Islet of Langerhans (tissue), 1 donor: Measurements from ENCODE around the gene CALD1.

Experiments used
- FAIRE-seq: peaks from one replicate; lab custom pipeline; 2011; peaks lifted over from hg19 to GRCh38; lab: Jason Lieb, UNC

Gene CALD1, protein sequence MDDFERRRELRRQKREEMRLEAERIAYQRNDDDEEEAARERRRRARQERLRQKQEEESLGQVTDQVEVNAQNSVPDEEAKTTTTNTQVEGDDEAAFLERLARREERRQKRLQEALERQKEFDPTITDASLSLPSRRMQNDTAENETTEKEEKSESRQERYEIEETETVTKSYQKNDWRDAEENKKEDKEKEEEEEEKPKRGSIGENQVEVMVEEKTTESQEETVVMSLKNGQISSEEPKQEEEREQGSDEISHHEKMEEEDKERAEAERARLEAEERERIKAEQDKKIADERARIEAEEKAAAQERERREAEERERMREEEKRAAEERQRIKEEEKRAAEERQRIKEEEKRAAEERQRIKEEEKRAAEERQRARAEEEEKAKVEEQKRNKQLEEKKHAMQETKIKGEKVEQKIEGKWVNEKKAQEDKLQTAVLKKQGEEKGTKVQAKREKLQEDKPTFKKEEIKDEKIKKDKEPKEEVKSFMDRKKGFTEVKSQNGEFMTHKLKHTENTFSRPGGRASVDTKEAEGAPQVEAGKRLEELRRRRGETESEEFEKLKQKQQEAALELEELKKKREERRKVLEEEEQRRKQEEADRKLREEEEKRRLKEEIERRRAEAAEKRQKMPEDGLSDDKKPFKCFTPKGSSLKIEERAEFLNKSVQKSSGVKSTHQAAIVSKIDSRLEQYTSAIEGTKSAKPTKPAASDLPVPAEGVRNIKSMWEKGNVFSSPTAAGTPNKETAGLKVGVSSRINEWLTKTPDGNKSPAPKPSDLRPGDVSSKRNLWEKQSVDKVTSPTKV

DNA sequence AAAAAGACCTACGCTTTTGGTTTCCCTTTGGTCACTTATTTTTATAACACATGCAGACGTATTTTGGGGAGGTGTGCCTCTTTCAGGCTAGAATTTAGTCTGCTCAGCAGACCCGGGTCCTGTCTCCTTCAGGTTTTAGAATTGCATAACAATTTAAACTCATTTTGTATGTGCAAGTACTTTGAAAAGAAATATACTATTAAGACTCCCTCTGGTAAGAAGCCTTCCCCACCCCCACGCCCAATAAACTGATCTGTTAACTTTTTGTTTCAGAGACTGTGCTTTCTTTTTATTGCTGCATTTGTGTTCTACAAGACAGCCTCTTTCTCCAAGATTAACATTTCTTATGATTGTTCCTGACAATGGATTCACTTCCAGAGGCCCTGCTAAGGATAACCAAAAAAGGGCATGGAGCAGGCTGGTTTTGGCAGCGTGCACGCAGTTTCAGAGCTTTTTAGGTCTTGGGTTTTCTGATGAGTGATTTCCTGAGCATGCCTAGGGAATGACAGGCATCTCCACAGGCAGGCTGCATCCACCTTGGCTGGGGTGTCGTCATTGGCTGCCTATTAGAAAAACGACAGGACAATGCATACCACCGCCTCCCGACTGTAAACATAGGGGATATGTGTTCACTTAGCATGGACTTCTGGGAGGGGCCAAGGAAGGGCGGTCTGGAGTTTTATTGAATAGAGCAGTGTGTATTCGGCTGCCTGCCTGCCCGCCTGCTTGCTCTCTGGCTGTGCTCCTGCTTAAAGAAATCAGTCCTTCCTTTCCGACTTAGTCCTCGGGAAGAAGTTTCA lies at the start of gene CALD1:
CALD1 (plus strand) TSS at position 694 of the 800 bp plus-strand sequence. CDS start 88,100 bp downstream, outside the sequence.
- FAIRE-seq = no peak

DNA sequence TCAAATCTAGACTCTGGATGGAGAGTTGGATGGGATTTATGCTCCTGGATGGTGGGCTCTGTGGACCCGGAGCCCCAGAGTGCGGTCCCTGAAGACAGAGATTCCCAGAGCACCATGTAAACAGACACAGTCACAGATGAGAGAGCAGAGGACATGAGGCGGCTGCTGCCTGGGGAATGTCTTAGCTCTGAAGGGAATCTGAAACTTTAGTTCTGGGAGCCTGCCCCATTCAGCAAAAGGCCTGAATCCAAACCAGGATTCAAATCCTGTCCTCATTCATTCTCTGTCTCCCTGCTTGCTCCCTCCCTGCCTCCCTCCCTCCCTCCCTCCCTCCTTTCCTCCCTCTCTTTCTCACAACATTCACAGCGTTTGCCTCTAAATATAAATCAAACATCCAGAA lies 49.5 kb upstream of the CALD1 start:
- FAIRE-seq = no peak

DNA sequence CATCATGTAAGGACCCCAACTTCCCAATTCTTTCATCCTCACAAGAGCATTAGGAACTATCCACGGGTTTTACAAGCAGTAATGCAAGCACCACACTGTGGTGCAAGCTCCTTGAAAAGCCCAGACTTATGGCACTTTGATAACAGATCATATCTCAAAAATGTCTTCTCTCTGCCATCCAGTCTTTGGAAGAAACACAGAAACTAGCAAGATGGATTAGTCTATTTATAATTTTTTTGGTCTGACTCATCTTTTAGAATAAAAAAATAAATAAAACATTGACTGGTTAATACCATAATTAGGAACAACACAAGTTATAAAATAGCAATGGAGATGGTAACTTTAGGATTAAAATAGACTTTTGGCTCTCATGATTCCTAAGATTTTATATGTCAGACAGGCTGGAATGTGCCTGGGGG lies 49.0 kb upstream of the CALD1 start:
- FAIRE-seq = no peak

DNA sequence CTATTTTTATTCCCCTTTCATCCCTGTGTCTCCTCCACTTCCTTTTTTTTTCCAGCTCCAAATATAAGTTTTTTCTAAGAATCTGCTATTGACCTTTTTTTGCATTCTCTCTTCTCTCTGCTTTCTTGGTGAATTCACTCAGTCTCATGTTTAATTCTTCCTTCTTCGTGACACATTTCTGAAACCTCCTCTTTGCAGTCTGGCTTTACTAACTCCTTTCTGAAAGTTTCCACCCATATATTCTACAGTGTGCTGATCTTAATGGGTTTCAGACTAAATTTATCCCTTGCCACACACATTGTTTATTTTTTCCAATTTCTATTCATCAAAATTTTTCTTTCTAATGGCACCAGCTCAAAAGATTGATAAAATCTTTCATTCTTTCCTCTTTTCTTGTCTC lies 47.8 kb upstream of the CALD1 start:
- no peak for FAIRE-seq

DNA sequence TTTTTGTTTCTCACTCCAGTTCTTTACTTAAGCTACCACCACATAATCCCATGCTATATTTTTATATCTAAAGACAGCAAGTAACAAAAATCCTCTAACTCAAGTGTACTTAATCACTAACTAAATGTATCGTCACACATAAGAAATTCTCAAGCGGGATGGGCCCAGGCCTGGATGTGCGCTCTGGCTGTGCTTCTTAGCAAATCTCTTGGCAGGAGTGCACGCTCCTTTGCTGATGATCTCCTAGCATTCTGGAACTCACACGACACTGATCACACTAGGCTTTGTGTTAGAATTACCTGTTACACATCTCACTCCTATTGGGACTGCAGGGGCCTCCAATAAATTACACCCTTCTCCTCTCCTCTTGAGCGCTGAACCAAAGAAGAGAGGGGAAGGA lies 46.7 kb upstream of the CALD1 start:
- FAIRE-seq = no peak

DNA sequence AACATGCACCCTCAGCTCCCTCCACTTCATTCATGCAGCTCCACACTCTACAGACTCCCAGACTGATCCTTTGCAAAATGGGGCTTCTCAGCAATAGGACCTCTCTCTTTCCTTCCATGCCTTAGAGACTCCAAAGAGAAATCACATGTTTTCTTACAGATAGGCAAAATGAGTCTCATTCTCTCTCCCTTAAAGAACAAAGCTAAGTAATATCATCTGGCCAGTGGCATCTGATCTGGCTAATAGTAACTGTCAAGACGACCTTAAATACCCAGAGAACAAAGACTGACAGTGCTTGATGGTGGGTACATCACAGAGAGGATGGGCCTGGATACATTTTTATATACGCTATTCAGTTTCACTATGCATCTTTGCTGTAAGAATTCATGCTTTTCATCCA lies 43.1 kb upstream of the CALD1 start:
- no peak for FAIRE-seq

DNA sequence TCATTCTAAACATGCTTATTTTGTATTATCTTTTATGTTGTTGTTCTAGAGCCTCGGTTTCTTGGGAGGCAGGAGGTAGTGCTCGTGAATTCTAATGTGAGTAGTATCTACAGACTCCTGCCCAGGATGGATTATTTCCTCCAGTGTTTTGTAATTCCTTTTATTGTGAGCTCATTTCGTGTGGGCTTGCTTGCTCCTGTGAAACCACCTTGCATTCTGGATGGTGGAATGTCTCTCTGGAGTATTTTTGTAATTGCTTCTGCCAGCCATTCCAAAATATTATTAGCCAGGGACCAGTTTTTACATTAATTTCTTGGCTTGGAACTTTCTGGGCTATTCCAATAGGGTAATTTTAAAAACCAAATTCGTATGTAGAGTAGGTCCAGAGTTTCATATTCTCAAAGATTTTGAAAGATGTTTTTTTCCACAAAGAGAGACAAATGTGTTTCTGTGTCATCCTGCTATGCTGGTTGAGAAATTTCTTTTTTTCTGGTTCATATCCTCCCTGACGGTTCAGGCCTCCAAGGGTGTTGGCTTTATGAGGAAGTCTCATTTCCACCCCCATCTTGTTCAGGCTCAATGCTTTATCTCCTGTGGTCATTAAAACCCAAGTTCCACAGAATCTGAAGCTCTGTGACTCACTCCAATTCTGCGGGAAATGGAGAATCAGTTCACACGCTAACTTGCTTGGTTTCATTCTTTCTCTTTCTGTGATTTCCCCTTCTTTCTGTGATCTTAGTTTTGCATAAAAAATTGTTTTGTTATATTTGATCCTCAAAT lies 41.7 kb upstream of the CALD1 start:
- no peak for FAIRE-seq

DNA sequence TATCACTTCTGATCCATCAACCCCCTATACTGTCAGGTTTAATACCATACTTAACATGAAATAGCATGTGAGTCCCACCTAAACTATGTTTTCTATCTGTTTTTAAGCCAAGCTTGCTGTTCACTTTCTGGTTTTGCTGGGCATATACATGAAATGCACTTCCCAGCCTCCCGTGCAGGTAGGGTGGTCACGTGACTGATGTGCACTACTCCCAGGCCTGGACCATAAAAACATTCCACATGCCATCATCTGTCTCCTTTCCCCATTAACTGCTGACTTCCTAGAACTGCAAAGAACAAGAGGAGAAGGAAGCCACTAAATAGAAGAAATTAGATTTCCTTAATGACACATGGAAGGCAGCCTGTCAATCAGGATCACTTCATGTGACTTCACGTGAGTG lies 40.1 kb upstream of the CALD1 start:
- FAIRE-seq = no peak

DNA sequence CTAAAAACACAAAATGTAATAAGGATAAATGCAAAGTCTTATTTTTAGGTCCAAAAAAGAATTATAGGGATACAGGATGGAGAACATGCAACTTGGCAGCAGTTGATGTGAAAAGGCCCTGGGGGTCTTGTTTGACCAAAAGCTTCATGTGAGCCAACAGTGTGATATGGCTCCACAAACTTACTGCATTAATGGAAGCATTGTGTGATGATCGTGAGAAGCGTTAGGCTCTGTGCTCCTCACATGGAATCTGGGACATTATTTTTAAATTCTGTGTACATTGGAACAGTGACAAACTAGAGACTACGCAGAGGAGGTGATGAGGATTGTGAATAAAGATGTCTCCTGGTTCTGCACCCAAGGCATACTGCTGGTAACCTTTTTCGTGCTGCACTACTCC lies 39.1 kb upstream of the CALD1 start:
- FAIRE-seq = no peak

DNA sequence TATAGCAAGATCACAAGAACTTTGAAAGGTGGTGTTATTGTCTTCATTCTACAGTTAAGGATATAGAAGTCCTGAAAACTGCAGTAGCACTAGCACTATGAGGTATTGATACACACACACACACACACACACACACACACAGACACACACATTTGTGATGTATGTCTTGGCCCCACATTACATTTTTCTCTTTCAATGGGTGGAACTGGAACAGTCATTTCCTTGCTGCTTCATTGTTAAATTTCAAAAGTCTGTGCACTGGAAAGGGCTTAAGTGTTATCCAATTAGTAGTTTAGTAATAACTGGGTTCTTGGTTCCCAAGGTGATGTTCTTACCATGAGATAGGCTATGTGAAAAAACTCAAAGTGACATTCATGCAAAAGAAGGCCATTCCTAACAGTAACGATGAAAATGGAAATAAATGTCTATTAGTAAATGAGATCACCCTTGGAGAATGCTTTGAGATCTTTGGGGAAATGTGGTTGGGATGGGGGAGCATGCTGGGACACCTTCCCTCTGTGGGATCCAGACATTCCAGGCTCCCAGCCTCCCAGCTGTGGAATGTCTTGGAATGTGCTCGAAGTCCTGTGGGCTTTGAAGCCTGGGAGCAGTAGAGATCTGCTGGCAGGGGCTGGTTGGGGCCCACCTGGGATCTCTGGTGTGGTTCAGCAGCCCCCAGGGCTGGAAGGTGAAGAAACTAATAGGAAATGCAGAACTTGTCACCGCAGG lies 37.4 kb upstream of the CALD1 start:
- no peak for FAIRE-seq

DNA sequence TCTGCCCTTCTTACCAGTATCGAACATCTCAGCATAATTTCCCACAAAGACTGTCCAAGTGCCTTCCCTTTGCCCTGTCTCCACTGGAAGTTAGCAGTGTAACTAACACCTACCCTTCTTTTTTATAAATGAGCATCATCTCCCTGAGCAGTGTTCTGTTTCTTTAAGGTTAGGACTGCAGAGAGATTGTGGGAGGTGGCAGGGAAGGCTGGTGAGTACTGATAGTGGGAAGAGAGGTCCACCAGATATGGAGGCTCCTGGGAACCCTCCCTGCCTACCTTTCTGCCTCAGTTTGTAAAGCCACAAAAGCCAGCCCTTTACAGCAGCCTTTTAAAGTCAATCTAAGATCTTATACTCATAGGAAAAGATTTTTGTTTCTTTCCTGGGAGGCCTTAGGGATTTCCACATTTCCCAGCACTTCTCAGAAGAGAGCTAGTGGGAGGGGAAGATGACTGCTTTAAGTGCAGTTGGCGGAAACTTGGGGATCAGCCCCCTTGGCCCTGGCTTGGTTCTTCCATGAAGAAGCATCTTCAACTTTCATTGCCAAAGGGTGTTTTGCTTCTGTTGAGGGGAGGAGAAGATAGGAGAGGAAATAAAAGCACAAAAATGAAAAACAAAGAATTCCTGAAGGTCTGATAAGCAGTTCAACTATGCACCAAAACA lies 36.6 kb upstream of the CALD1 start:
- no peak for FAIRE-seq

DNA sequence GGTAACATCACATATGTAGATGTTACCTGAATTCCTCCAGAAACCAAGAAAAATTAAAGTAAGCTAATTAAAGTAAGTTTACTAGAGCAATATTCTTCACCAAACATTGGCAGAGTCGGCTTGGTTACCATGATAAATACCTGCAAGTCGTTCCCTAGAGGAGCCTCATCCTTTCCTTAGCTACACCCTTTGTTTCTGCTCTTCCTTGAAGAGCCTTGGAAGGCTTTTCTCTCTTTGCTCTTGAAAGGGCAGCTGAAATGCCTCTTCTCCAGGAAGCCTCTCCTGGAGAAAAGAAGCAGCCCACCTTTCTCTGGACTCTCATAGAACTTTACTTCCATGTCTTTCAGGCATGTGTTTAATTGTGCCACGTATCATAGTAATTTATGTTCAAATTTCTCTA lies 34.9 kb upstream of the CALD1 start:
- no peak for FAIRE-seq

DNA sequence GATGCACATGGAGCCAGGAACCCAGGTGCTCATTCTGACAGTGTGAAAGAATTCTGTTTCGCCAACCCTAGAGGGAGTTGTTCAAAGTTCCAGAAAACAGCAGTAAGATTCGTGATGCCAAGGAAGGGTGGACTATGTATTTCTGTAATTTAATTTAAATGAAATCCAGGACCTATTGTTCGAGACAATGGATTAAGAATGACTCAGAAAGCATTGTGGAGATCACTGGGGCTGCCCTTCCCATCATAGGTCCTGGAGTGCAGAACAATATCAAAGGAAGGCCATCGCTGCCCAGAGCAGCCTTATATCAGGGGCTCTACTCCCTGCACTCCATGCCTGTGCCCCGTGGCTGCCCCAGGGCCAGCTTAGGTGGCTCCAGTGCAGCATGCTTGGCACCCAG lies 32.1 kb upstream of the CALD1 start:
- FAIRE-seq = no peak

DNA sequence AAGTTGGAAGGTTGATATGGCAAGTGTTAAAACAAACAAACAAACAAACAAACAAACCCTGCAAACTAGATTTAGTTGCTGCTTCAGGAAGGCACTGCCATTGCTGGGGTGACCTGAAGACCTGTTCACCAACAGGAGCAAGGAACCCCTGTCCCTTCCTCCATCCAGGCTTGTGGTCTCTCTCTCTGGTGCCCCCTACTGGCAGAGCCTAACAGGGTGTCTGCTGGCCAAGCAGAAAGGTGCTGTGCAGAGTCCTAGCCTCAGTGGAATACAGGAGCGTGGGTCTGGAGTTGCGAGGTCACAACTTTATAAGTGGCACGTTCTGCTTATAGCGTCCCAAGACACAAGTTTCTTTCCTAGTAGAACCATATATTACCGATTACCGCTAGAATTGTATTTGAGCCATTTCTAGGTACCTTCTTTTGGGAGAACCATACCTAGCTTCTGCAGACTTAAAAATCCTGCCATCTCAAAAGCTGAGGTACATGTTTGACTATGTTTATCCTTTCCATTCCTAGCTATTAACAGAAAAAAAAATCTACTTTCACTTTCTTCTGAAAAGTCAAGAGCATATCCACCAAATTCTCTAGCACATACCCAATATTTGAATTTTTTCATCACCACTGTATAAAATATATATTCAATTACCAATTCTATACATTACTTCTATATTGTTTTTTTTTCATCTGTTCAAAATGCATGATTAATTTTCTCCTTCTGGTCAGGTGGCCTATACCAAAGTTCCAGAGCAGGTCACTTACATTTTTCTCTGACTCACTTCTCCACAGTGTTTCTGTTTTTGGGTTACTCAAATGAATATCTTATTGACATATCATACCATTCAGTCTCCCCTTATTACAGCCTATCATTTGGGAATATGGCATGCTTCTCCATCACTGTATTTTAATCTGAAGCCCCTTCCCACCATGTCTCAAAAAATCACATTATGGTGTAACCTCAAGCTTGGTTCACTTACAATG lies 29.1 kb upstream of the CALD1 start:
- no peak for FAIRE-seq

DNA sequence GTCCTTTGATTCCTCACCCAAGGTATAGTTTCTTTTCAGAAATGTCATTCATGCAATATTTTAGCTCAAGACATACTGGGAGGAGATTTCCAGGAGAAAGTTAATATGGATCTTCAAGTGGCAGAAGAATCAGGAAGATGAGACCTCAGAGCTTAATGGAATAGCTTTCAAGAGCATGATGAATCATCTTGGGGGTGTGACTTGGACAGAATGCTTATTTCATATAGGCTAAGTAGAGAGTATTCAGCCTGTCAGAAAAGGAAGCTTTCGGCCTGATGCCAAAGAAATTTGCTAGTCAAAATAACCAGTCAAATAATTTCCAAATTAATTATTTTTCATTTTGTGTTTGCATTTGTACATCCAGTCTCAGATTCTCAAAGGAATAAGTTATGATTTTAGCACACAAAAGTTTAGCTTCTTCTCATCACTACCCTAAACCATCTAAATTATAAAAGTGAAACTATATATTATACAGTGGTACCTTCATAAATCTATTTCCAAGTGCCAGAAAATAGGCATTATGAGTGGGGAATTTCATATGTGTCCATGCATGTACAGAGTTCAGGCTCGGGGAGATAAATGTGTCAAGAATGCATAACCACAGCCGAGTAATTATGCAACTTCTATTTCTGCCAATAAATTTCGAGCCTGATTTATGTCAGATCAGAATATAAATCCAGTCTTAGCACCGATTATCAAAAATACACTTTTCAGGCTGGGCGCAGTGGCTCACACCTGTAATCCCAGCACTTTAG lies 27.3 kb upstream of the CALD1 start:
- FAIRE-seq = no peak

DNA sequence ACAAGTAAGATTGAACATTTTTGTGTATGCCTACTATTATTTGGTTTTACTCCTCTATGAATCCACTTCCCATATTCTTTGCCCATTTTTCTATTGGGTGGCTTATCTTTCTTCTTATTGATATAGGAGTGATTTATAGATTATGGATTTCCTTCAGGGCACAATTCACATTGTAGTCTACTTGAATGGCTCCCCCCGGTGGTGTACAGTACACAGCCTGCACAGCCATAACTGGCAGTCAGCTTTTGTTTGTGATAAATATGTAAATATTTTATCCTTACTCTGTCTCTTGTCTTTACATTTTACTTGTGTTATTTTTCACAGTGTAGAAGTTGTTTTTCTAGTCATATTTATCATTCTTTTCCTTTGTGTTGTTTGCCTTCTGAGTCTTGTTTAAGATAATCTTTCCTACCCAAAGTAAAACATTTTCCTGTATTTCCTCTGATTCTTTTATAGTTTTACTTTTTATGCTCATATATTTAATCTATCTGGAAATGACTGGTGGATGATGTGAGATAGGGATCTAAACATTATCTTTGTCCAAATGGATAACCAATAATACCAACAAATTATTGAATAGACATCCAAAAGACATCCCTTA lies 23.9 kb upstream of the CALD1 start:
- FAIRE-seq = no peak

DNA sequence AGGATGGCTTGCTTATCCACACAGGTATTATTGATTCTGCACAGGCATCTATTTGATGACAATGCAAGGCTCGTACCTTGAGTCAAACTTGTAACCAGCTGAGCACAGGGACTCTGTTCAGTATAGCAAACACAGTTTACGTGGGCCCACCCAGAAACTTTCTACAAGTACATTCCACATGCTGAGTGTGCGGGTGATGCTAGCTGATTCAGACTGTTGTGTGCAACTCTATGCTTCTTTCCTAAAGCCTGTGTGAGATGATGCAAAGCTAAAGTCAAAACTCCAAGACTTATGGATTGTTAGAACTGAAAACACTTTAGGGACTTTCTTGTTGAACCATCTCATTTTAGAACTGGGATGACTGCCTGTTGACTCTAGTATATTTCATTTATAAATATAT lies 21.5 kb upstream of the CALD1 start:
- no peak for FAIRE-seq

DNA sequence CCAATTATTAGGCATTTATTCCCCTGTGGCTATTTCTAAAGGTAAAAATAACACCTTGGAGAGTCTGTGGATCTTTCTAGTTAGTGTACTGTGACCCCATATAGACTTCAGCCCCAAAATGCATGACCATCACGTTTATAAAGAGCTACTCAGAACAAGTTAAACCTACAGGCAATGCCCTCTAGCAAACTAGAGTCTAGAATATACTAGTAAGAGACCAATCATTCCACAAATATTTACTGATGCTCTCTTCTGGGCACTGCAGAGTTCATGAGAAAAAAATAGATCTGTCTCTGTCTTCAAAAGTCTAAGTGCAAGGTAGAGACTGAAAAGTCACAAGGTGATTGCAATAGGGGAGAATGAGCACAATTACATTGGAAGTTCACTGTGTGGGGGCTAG lies 20.5 kb upstream of the CALD1 start:
- FAIRE-seq = no peak
